Measurements from ENCODE around the gene ATP9A.
"Not testable (repeated sequence)": the region's sequence is repeated elsewhere in the genome, so short reads cannot be mapped to it uniquely, and the experiment has no call there.

Gene ATP9A

GRCh38 chr20:51569815-51570738, 198.1 kb downstream of the ATP9A start:
- DNase-seq, result no peak

- DNase-seq, result not testable (repeated sequence)
Observed at GRCh38 chr20:51568533-51568932, 199.7 kb downstream of the ATP9A start.

- DNase-seq, result no peak
Observed at GRCh38 chr20:51567622-51568021, 200.6 kb downstream of the ATP9A start.

GRCh38 chr20:51566594-51566993, 201.6 kb downstream of the ATP9A start:
- no peak for DNase-seq

- DNase-seq, result no peak
Observed at GRCh38 chr20:51565298-51566144, 202.7 kb downstream of the ATP9A start.

- peak in 1 of 4 experiments; percentile 6 for DNase-seq
Observed at GRCh38 chr20:51563486-51564332, 204.5 kb downstream of the ATP9A start.

GRCh38 chr20:51563174-51563485, 205.1 kb downstream of the ATP9A start:
- DNase-seq, result no peak

GRCh38 chr20:51562332-51563173, 205.6 kb downstream of the ATP9A start:
- peak in 1 of 4 experiments; percentile 10 for DNase-seq

- DNase-seq, result no peak
Observed at GRCh38 chr20:51562027-51562331, 206.2 kb downstream of the ATP9A start.

GRCh38 chr20:51560550-51561307, 207.5 kb downstream of the ATP9A start:
- DNase-seq, result no peak

- no peak for DNase-seq
Observed at GRCh38 chr20:51560042-51560441, 208.1 kb downstream of the ATP9A start.

- no peak for DNase-seq
Observed at GRCh38 chr20:51554538-51555165, 213.5 kb downstream of the ATP9A start.

- DNase-seq, result no peak
Observed at GRCh38 chr20:51553897-51554486, 214.2 kb downstream of the ATP9A start.

GRCh38 chr20:51551186-51551585, 217.0 kb downstream of the ATP9A start:
- no peak for DNase-seq

- no peak for DNase-seq
Observed at GRCh38 chr20:51549474-51549873, 218.7 kb downstream of the ATP9A start.

- DNase-seq, result no peak
Observed at GRCh38 chr20:51547951-51548350, 220.2 kb downstream of the ATP9A start.

All from activated naive CD4-positive, alpha-beta T cell (primary cell).